Loucy (cell line): ENCODE measurements around the gene MMP24.

ENCODE experiments used
- H2AFZ ChIP-seq: fragments of 200-600 bp; sonication (generic); 2 replicates; pipeline ENCODE4 v1.6.0; 2016; ENCODE audit warnings: antibody characterized with exemption, mild to moderate bottlenecking, low read length, moderate library complexity
- H3F3A ChIP-seq: fragments of 200-600 bp; 2 replicates; pipeline ENCODE4 v1.6.0; 2016; ENCODE audit warnings: antibody characterized with exemption, low read depth, mild to moderate bottlenecking
- H3K27me3 ChIP-seq: fragments of 200-600 bp; sonication (generic); 2 replicates; pipeline ENCODE4 v1.6.1; 2014; ENCODE audit warnings: low read length, mild to moderate bottlenecking; ENCODE audit not compliant: insufficient read depth, poor library complexity, severe bottlenecking
- H3K36me3 ChIP-seq: fragments of 200-600 bp; sonication (generic); 2 replicates; pipeline ENCODE4 v1.6.1; 2016; ENCODE audit warnings: low read length; ENCODE audit not compliant: insufficient read depth
- H3K4me1 ChIP-seq: fragments of 200-600 bp; sonication (generic); 2 replicates; pipeline ENCODE4 v1.5.1; 2014; ENCODE audit warnings: low read length, mild to moderate bottlenecking; ENCODE audit not compliant: insufficient read depth, poor library complexity, severe bottlenecking
- H3K4me2 ChIP-seq: fragments of 200-600 bp; sonication (generic); 2 replicates; pipeline ENCODE4 v1.6.0; 2014; ENCODE audit warnings: antibody characterized with exemption, low read length, low read depth, mild to moderate bottlenecking; ENCODE audit not compliant: poor library complexity, severe bottlenecking
- H3K4me3 ChIP-seq: fragments of 200-600 bp; sonication (generic); 2 replicates; pipeline ENCODE4 v1.5.1; 2014; ENCODE audit warnings: low read length, mild to moderate bottlenecking, mixed read lengths; ENCODE audit not compliant: poor library complexity, severe bottlenecking
- H3K79me2 ChIP-seq: fragments of 200-600 bp; sonication (generic); 2 replicates; pipeline ENCODE4 v1.6.1; 2014; ENCODE audit warnings: low read length; ENCODE audit not compliant: insufficient read depth
- H3K9ac ChIP-seq: fragments of 200-600 bp; sonication (generic); 2 replicates; pipeline ENCODE4 v1.6.0; 2014; ENCODE audit warnings: mild to moderate bottlenecking, low read depth, low read length, moderate library complexity; ENCODE audit not compliant: poor library complexity, severe bottlenecking
- H3K9me2 ChIP-seq: fragments of 200-600 bp; sonication (generic); replicated peaks from 2 replicates; pipeline ENCODE4 v1.6.1; 2016; ENCODE audit warnings: low read depth, low read length, mixed read lengths
- H3K9me3 ChIP-seq: fragments of 200-600 bp; sonication (generic); 2 replicates; pipeline ENCODE4 v1.6.1; 2014; ENCODE audit warnings: mild to moderate bottlenecking, antibody characterized with exemption, low read length, low read depth; ENCODE audit not compliant: insufficient read depth
- H4K20me1 ChIP-seq: fragments of 200-600 bp; sonication (generic); 2 replicates; pipeline ENCODE4 v1.6.0; 2014; ENCODE audit warnings: antibody characterized with exemption, low read length, mild to moderate bottlenecking; ENCODE audit not compliant: insufficient read depth, poor library complexity, severe bottlenecking
- EZH2phosphoT487 ChIP-seq: fragments of 200-600 bp; IDR thresholded peaks from 2 replicates; pipeline ENCODE4 v1.6.1; 2018; ENCODE audit warnings: antibody characterized with exemption, mild to moderate bottlenecking, moderate library complexity, borderline replicate concordance
- TF ChIP-seq, protein P1 (sequence below): fragments of 200-600 bp; sonication (generic); conservative IDR thresholded peaks from 2 replicates; pipeline ENCODE4 v1.5.1; 2014; ENCODE audit warnings: mild to moderate bottlenecking, antibody characterized with exemption, low read length

MMP24 gene

DNA sequence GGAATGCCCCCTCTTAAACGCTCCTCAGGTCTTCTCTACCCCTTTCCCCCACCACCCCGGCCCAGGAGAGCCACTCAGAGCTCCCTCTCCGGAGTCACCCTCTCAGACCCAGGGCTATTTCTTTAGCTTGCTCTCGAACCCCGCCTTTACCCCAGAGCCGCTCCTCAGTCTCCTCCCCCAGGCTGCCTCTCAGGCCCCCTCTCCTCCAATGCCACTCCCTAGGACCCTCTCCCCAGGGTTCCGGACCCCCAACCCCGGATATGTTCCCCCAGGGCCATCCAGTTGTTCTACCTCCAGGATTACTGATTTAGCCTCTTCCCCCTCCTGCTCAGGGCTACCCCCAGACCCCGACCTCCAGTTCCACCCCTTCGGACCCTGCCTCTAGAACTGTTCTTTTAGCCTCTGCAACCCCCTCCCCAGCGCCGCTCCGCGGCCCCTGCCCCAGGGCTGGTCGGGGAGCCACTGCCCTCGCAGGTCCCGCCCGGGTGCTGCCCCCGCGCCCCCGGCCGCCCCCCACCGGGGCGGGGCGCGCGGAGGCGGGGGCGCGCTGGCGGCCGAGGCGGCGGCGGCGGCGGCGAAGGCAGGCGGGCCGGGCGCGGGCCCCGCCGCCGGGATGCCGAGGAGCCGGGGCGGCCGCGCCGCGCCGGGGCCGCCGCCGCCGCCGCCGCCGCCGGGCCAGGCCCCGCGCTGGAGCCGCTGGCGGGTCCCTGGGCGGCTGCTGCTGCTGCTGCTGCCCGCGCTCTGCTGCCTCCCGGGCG is at the start of gene MMP24:
MMP24 (plus strand) TSS at position 565 of the 758 bp plus-strand sequence; CDS start at position 614, 49 bp downstream.
- no peaks in the 10 kb centered on the region for H3F3A ChIP-seq
- H3K4me3 ChIP-seq, result no peak within 1 kb of the TSS
- no peaks in the 10 kb centered on the region for H3K79me2 ChIP-seq
- H3K9ac ChIP-seq, result no peak within 1 kb of the TSS
- H4K20me1 ChIP-seq, result no peaks in the 10 kb centered on the region
- no peaks in the 10 kb centered on the region for H3K9me3 ChIP-seq
- H3K9me2 ChIP-seq, result no peaks in the 10 kb centered on the region
- no peak within 1 kb of the TSS for H3K4me2 ChIP-seq
- no peaks in the 10 kb centered on the region for H3K27me3 ChIP-seq
- no peaks in the 10 kb centered on the region for H3K36me3 ChIP-seq
- H2AFZ ChIP-seq, result no peak within 1 kb of the TSS
- TF ChIP-seq EZH2phosphoT487, result no peak
- TF ChIP-seq, protein P1, sequence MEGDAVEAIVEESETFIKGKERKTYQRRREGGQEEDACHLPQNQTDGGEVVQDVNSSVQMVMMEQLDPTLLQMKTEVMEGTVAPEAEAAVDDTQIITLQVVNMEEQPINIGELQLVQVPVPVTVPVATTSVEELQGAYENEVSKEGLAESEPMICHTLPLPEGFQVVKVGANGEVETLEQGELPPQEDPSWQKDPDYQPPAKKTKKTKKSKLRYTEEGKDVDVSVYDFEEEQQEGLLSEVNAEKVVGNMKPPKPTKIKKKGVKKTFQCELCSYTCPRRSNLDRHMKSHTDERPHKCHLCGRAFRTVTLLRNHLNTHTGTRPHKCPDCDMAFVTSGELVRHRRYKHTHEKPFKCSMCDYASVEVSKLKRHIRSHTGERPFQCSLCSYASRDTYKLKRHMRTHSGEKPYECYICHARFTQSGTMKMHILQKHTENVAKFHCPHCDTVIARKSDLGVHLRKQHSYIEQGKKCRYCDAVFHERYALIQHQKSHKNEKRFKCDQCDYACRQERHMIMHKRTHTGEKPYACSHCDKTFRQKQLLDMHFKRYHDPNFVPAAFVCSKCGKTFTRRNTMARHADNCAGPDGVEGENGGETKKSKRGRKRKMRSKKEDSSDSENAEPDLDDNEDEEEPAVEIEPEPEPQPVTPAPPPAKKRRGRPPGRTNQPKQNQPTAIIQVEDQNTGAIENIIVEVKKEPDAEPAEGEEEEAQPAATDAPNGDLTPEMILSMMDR, result no peak
- H3K4me1 ChIP-seq, result no peaks in the 10 kb centered on the region

DNA sequence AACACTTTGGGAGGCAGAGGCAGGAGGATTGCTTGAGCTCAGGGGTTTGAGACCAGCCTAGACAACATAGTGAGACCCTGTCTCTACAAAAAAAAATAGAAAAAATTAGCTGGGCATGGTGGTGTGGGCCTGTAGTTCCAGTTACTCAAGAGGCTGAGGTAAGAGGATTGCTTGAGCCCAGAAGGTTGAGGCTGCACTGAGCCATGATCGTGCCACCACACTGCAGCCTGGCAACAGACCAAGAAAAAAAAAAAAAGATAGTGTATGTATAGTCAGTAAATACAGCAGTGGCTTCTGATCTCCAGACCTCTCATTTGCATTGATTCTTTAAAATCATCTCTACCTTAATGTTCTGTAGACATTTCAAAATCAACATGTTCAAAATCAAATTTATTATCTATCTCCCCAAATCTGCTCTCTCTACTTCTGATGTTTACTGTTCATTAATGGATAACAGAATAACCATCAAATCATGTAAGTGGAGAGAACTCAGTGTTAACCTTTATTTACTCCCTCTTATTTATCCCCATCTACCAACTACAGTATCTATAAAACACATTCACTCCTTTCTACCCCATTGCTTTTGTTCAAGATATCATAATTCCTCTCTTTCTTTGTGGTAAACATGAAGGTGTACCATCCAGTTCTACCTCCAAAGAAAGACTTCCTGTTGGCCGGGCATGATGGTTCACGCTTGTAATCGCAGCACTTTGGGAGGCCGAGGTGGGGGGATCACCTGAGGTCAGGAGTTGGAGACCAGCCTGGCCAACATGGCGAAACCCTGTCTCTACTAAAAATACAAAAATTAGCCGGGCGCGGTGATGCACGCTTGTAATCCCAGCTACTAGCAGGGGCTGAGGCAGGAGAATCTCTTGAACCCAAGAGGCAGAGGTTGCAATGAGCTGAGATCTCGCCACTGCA is 46.9 kb upstream of the MMP24 start:
- no peak overlapping the region for H3K4me3 ChIP-seq
- H2AFZ ChIP-seq, result no peak overlapping the region
- H3K36me3 ChIP-seq, result no peaks in the 10 kb centered on the region
- no peak overlapping the region for H3K4me2 ChIP-seq
- no peaks in the 10 kb centered on the region for H3K9me2 ChIP-seq
- H3K9me3 ChIP-seq, result no peaks in the 10 kb centered on the region
- no peaks in the 10 kb centered on the region for H3K79me2 ChIP-seq
- H3K27me3 ChIP-seq, result no peaks in the 10 kb centered on the region
- H3K4me1 ChIP-seq, result no peaks in the 10 kb centered on the region
- TF ChIP-seq, protein P1, result no peak
- no peak for TF ChIP-seq EZH2phosphoT487
- no peaks in the 10 kb centered on the region for H4K20me1 ChIP-seq
- no peak overlapping the region for H3K9ac ChIP-seq
- H3F3A ChIP-seq, result no peaks in the 10 kb centered on the region

DNA sequence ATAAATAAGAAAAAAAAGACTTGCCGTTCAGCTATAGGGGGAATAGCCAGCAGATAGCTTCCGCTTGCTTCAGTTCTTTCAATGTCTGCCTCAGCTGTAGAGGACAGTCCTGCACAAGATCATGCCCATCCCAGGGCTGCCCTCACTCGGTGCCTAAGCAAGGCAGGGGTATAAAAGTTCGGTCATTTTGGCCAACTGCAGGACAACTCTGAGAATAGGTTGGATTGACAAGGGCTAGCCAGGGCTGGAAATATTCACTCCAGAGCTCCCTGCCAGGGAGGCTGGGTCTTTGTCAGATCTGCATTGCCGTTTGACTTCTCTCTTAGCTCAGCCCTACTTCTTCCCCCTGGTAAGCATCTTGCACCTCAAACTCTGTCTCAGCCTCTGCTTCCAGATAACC is 46.2 kb upstream of the MMP24 start:
- no peak overlapping the region for H2AFZ ChIP-seq

More for the DNA sequence above, 46.2 kb upstream of the MMP24 start:
- H3K27me3 ChIP-seq, result no peaks in the 10 kb centered on the region
- H4K20me1 ChIP-seq, result no peaks in the 10 kb centered on the region
- H3K9ac ChIP-seq, result no peak overlapping the region
- H3F3A ChIP-seq, result no peaks in the 10 kb centered on the region
- no peak overlapping the region for H3K4me3 ChIP-seq
- H3K79me2 ChIP-seq, result no peaks in the 10 kb centered on the region
- H3K4me1 ChIP-seq, result no peaks in the 10 kb centered on the region
- H3K9me2 ChIP-seq, result no peaks in the 10 kb centered on the region
- no peaks in the 10 kb centered on the region for H3K36me3 ChIP-seq
- no peak overlapping the region for H3K4me2 ChIP-seq
- no peak for TF ChIP-seq EZH2phosphoT487
- TF ChIP-seq, protein P1, result no peak
- H3K9me3 ChIP-seq, result no peaks in the 10 kb centered on the region
